Motor neuron (in vitro differentiated cells): ENCODE data around the gene MESP2. TPM values are rescaled to one million over a fixed set of nuclear protein-coding genes. Genes with fewer than 3 reads are reported as not detected.
"Not testable (repeated sequence)": the region's sequence is repeated elsewhere in the genome, so short reads cannot be mapped to it uniquely, and the experiment has no call there.

ENCODE experiments used
- ATAC-seq, 8 experiments: fragments of 200-7000 bp; cut with Tn5 transposase; replicated peaks in 6 of 8; 2 replicates each; pipeline ENCODE4 v1.8.0; 2021; ENCODE audit warnings: mild to moderate bottlenecking in 8 of 8, moderate library complexity in 8 of 8
- H3K27ac ChIP-seq, 2 donors: fragments of 250-450 bp; sonication (Bioruptor Pico); 2 replicates each; pipeline ENCODE4 v1.9.0; 2021; ENCODE audit warnings: antibody characterized with exemption in 2 of 2, mild to moderate bottlenecking in 2 of 2, moderate library complexity in 1 of 2
- H3K4me1 ChIP-seq, 2 donors: fragments of 250-450 bp; sonication (Bioruptor Pico); replicated peaks in 1 of 2; 2 replicates each; pipeline ENCODE4 v1.6.1; 2021; ENCODE audit warnings: antibody characterized with exemption in 2 of 2, mild to moderate bottlenecking in 2 of 2, moderate library complexity in 1 of 2
- H3K4me3 ChIP-seq, 5 donors: fragments of 250-450 bp; sonication (Bioruptor Pico); 2 replicates each; pipeline ENCODE4 v1.9.0; 2021; ENCODE audit warnings: antibody characterized with exemption in 5 of 5, mild to moderate bottlenecking in 5 of 5, moderate library complexity in 4 of 5
- WGBS, 10 experiments: fragments of 450-650 bp; shearing (Covaris generic); methylation state at CpG; one replicate each; pipeline ENCODE4 v1.0.0; 2022; 5-methylcytosine and 5-hydroxymethylcytosine counted together
- in situ Hi-C, 9 experiments: fragments of 400-800 bp; cut with MboI; loops; one replicate each; pipeline ENCODE4 v1.15.0; 2021; ENCODE audit warnings: low sequenced_read_pairs in 9 of 9, low pct_unique_long_range_greater_than_20kb in 2 of 9; ENCODE audit not compliant: unreplicated experiment in 9 of 9
- total RNA-seq, 8 experiments: library from RNA; unstranded; fragments of 300-600 nt; gene quantifications; 2 replicates each; pipeline versions ENCODE4 v1.2.3 to v1.2.4, GENCODE V29; 2022

MESP2 gene
- total RNA-seq, 8 experiments from 2014 or later: 0.18 to 0.90 (median 0.22) TPM; not detected in 2

- in situ Hi-C loops: no loop called here
- peak in 1 of 8 experiments; percentile 4 for ATAC-seq
Measured at GRCh38 chr15:89785064-89785773, 9.1 kb downstream of the MESP2 start.

GRCh38 chr15:89785774-89786140 lies 9.6 kb downstream of the MESP2 start:
- in situ Hi-C loops: no loop called here
- H3K4me1 ChIP-seq: no peaks in the 10 kb centered on the region
- no peak for ATAC-seq
- H3K27ac ChIP-seq: no peak overlapping the region
- no peak overlapping the region for H3K4me3 ChIP-seq

More at GRCh38 chr15:89785064-89785773, 9.1 kb downstream of the MESP2 start:
- whole genome bisulfite sequencing, 10 experiments: 20 to 100% (median 89%) methylated on average over 1 to 8 of the region's 13 CpGs; no CpG with 5 or more reads in 2 of the 10 experiments
- Histone ChIP-seq H3K4me1 (no peaks in the 10 kb centered on the region), H3K4me3 (no peak overlapping the region), H3K27ac (no peak overlapping the region)

GRCh38 chr15:89787944-89788343 lies 11.8 kb downstream of the MESP2 start:
- Histone ChIP-seq H3K4me3 (no peak overlapping the region), H3K27ac (no peak overlapping the region), H3K4me1 (no peaks in the 10 kb centered on the region)
- in situ Hi-C loops: no loop called here
- WGBS, 10 experiments: 71 to 100% (median 94%) methylated on average over 1 to 3 of the region's 3 CpGs
- no peak for ATAC-seq

GRCh38 chr15:89788585-89788984 lies 12.5 kb downstream of the MESP2 start:
- H3K27ac ChIP-seq, H3K4me1 ChIP-seq, ATAC-seq, H3K4me3 ChIP-seq, in situ Hi-C loops: not testable (repeated sequence)
- WGBS, 10 experiments: 92 to 100% (median 100%) methylated on average over 1 to 2 of the region's 4 CpGs; no CpG with 5 or more reads in 5 of the 10 experiments

- ATAC-seq: no peak
- Histone ChIP-seq H3K4me3 (no peak overlapping the region), H3K27ac (no peak overlapping the region), H3K4me1 (no peaks in the 10 kb centered on the region)
- in situ Hi-C loops: no loop called here
- 74 to 100% (median 89%) methylated on average over 1 to 6 of the region's 10 CpGs; no CpG with 5 or more reads in 3 of the 10 experiments for WGBS, 10 experiments
Measured at GRCh38 chr15:89790206-89790605, 14.1 kb downstream of the MESP2 start.

GRCh38 chr15:89790661-89791060 lies 14.5 kb downstream of the MESP2 start:
- no peaks in the 10 kb centered on the region for H3K4me1 ChIP-seq
- no peak overlapping the region for H3K4me3 ChIP-seq
- no peak overlapping the region for H3K27ac ChIP-seq
- no peak for ATAC-seq
- in situ Hi-C loops: no loop called here
- WGBS, 10 experiments: 80 to 100% (median 100%) methylated on average over 1 to 2 of the region's 16 CpGs; no CpG with 5 or more reads in 4 of the 10 experiments

GRCh38 chr15:89792106-89792805 lies 16.1 kb downstream of the MESP2 start:
- in situ Hi-C loops: no loop called here

GRCh38 chr15:89794627-89795241 lies 18.6 kb downstream of the MESP2 start:
- 43 to 71% (median 55%) methylated on average over 2 to 5 of the region's 5 CpGs for WGBS, 10 experiments
- peak in 1 of 8 experiments; percentile 31 for ATAC-seq
- Histone ChIP-seq H3K27ac (no peak overlapping the region), H3K4me3 (no peak overlapping the region), H3K4me1 (no peaks in the 10 kb centered on the region)
- in situ Hi-C loops: no loop called here

More at GRCh38 chr15:89792106-89792805, 16.1 kb downstream of the MESP2 start:
- Histone ChIP-seq H3K27ac (no peak overlapping the region), H3K4me3 (no peak overlapping the region), H3K4me1 (no peaks in the 10 kb centered on the region)
- 90 to 100% (median 100%) methylated on average over 1 to 3 of the region's 22 CpGs; no CpG with 5 or more reads in 5 of the 10 experiments for WGBS, 10 experiments
- ATAC-seq: no peak

GRCh38 chr15:89795996-89796395 lies 19.9 kb downstream of the MESP2 start:
- in situ Hi-C loops: no loop called here
- no peak overlapping the region for H3K27ac ChIP-seq
- H3K4me1 ChIP-seq: no peaks in the 10 kb centered on the region
- no peak for ATAC-seq
- no peak overlapping the region for H3K4me3 ChIP-seq

GRCh38 chr15:89797678-89798201 lies 21.6 kb downstream of the MESP2 start:
- Histone ChIP-seq H3K4me3 (no peak overlapping the region), H3K27ac (no peak overlapping the region), H3K4me1 (no peaks in the 10 kb centered on the region)
- in situ Hi-C loops: no loop called here
- ATAC-seq: no peak
- WGBS, 10 experiments: 82 to 100% (median 90%) methylated on average over 1 to 3 of the region's 4 CpGs; no CpG with 5 or more reads in 6 of the 10 experiments

- in situ Hi-C loops: no loop called here
- Histone ChIP-seq H3K4me3 (no peak overlapping the region), H3K27ac (no peak overlapping the region), H3K4me1 (no peaks in the 10 kb centered on the region)
- ATAC-seq: no peak
- 46 to 100% (median 80%) methylated on average over 1 to 4 of the region's 20 CpGs; no CpG with 5 or more reads in 4 of the 10 experiments for WGBS, 10 experiments
Measured at GRCh38 chr15:89799011-89799911, 23.1 kb downstream of the MESP2 start.

GRCh38 chr15:89799918-89800498 lies 23.9 kb downstream of the MESP2 start:
- Histone ChIP-seq H3K4me1 (no peaks in the 10 kb centered on the region), H3K4me3 (no peak overlapping the region), H3K27ac (no peak overlapping the region)
- 83 to 100% (median 88%) methylated on average over 1 to 2 of the region's 2 CpGs; no CpG with 5 or more reads in 4 of the 10 experiments for WGBS, 10 experiments
- no peak for ATAC-seq
- in situ Hi-C loops: no loop called here
